Fibroblast of lung (primary cell): ENCODE measurements around the gene FARP1. TPM values are rescaled to one million over a fixed set of nuclear protein-coding genes. Genes with fewer than 3 reads are reported as not detected.

Source experiments
- DNase-seq, 2 donors: peaks; one replicate each; pipeline versions ENCODE4 v3.0.0 to v3.0.0-alpha.2; 2010; ENCODE audit warnings: low read depth in 2 of 2
- H2AFZ ChIP-seq: 2 replicates; pipeline ENCODE4 v1.5.1; 2012; ENCODE audit warnings: low read length, control low read depth, inconsistent platforms
- H3K27ac ChIP-seq: 2 replicates; pipeline ENCODE4 v1.5.1; 2011; ENCODE audit warnings: low read length, control low read depth; ENCODE audit not compliant: insufficient read depth
- H3K27me3 ChIP-seq: 2 replicates; pipeline ENCODE4 v1.5.1; 2011; ENCODE audit warnings: mild to moderate bottlenecking, low read length; ENCODE audit not compliant: control insufficient read depth, insufficient read depth
- H3K36me3 ChIP-seq: 2 replicates; pipeline ENCODE4 v1.5.1; 2011; ENCODE audit warnings: low read length; ENCODE audit not compliant: control insufficient read depth, insufficient read depth
- H3K4me1 ChIP-seq: 2 replicates; pipeline ENCODE4 v1.5.1; 2011; ENCODE audit warnings: low read length; ENCODE audit not compliant: control insufficient read depth, insufficient read depth; ENCODE audit errors: extremely low read depth
- H3K4me2 ChIP-seq: 2 replicates; pipeline ENCODE4 v1.5.1; 2011; ENCODE audit warnings: low read length, control low read depth; ENCODE audit not compliant: insufficient read depth; ENCODE audit errors: extremely low read depth
- H3K4me3 ChIP-seq, 4 experiments: fragments of 200-600 bp in 1 of 4; sonication (generic) in 1 of 4; replicated peaks in 1 of 4; 2 replicates each; pipeline ENCODE4 v1.5.1; 2011 to 2016; ENCODE audit warnings: low read length in 4 of 4, low read depth in 3 of 4, mild to moderate bottlenecking in 3 of 4, control low read depth in 2 of 4, inconsistent platforms in 1 of 4, mixed read lengths in 1 of 4; ENCODE audit not compliant: insufficient read depth in 1 of 4; ENCODE audit errors: control extremely low read depth in 1 of 4
- H3K79me2 ChIP-seq: 2 replicates; pipeline ENCODE4 v1.5.1; 2012; ENCODE audit warnings: mild to moderate bottlenecking, low read length, inconsistent platforms; ENCODE audit not compliant: control insufficient read depth, insufficient read depth
- H3K9ac ChIP-seq: 2 replicates; pipeline ENCODE4 v1.5.1; 2011; ENCODE audit warnings: mild to moderate bottlenecking, low read length, control low read depth; ENCODE audit not compliant: insufficient read depth
- H3K9me3 ChIP-seq: 2 replicates; pipeline ENCODE4 v1.5.1; 2012; ENCODE audit warnings: low read depth, low read length; ENCODE audit not compliant: control insufficient read depth, insufficient read depth
- H4K20me1 ChIP-seq: 2 replicates; pipeline ENCODE4 v1.5.1; 2011; ENCODE audit warnings: low read length; ENCODE audit not compliant: control insufficient read depth, insufficient read depth; ENCODE audit errors: extremely low read depth
- CTCF ChIP-seq, 2 donors: IDR thresholded peaks in 1 of 2; conservative IDR thresholded peaks in 1 of 2; 1 replicate in 1 of 2; 2 replicates in 1 of 2; pipeline ENCODE4 v1.5.1; 2011 to 2012; ENCODE audit warnings: low read length in 2 of 2, control low read depth in 1 of 2, inconsistent platforms in 1 of 2, low read depth in 1 of 2, mild to moderate bottlenecking in 1 of 2
- EZH2 ChIP-seq: IDR thresholded peaks from 2 replicates; pipeline ENCODE4 v1.5.1; 2012; ENCODE audit warnings: low read length, control low read depth, mild to moderate bottlenecking; ENCODE audit errors: missing control alignments
- polyA plus RNA-seq, 2 donors: library from polyadenylated mRNA; depleted of rRNA in 1 of 2; stranded (reverse) in 1 of 2; unstranded in 1 of 2; fragments of >200 nt; gene quantifications; 2 replicates each; pipeline ENCODE4 v1.2.1, GENCODE V29; 2011 to 2012; ENCODE audit warnings: missing spikeins in 1 of 2
- total RNA-seq: library from RNA; depleted of rRNA; stranded (reverse); fragments of >200 nt; gene quantifications from 2 replicates; pipeline ENCODE4 v1.2.1, GENCODE V29; 2014

The FARP1 gene
- total and polyA plus RNA-seq, 2 donors (not counting 1 experiment from before 2014, with no cell fraction given), result 50.9 to 199 TPM

DNA sequence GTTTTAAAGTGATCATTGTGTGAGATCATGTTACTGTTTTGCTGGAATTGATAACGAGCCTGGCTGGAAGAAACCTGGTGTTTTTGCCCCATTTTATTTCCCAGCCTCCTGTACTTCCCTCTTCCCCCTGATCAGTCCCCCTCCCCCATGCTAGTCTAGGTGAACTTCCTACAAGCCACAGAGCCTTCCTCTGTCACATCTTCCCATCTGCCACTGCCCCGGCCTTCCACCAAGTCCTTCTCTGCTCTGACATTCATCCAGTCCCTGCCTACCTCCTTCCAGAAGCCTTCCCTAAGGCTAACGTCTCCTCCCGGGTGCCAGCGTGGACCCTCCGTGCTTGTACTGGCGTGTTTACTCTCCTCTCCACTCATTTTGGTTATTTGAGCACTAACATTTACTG, 14.3 kb downstream of the FARP1 start:
- no peak overlapping the region for H3K27ac ChIP-seq
- H3K4me2 ChIP-seq, result no peak overlapping the region
- peaks cover 14% of the 10 kb centered on the region for H3K4me1 ChIP-seq
- H3K4me3 ChIP-seq, result no peak overlapping the region
- no peak for DNase-seq
- TF ChIP-seq EZH2 (no peak), CTCF (conservative IDR thresholded peaks at IDR 0.05 in 1 of 2, IDR thresholded peaks at IDR 0.05 in 1 of 2; ENCODE audit: low read depth in 1 of 2, low read length in 2 of 2) (no peak)
- no peak overlapping the region for H3K9ac ChIP-seq
- no peaks in the 10 kb centered on the region for H4K20me1 ChIP-seq
- no peaks in the 10 kb centered on the region for H3K27me3 ChIP-seq
- no peaks in the 10 kb centered on the region for H3K36me3 ChIP-seq
- H3K79me2 ChIP-seq, result peaks cover 84% of the 10 kb centered on the region
- H3K9me3 ChIP-seq, result no peaks in the 10 kb centered on the region
- no peak overlapping the region for H2AFZ ChIP-seq

DNA sequence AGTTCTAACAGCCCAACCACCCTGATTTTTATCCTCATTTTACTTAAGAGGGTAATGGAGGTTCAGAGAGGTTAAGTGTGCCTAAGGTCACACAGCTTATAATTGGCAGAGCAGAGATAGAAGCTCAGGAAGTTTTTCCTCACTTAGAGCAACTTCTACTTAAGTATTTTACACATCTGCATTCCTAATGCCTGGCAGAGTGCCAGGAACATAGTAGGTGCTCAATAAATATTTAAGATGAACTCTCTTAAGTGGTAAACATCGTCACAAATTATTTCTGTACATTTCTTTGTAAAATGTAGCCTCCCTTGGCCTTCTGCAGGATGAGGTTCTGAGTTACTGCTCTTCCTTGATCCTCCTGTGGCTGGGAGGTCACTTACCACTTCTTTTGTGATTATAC, 14.7 kb downstream of the FARP1 start:
- H3K27me3 ChIP-seq, result no peaks in the 10 kb centered on the region
- TF ChIP-seq CTCF (conservative IDR thresholded peaks at IDR 0.05 in 1 of 2, IDR thresholded peaks at IDR 0.05 in 1 of 2; ENCODE audit: low read depth in 1 of 2, low read length in 2 of 2) (no peak), EZH2 (no peak)
- H3K4me2 ChIP-seq, result no peak overlapping the region
- no peak overlapping the region for H3K4me3 ChIP-seq
- H3K9ac ChIP-seq, result no peak overlapping the region
- H3K4me1 ChIP-seq, result peaks cover 14% of the 10 kb centered on the region
- no peaks in the 10 kb centered on the region for H3K36me3 ChIP-seq
- H2AFZ ChIP-seq, result no peak overlapping the region
- no peak for DNase-seq
- H4K20me1 ChIP-seq, result no peaks in the 10 kb centered on the region
- H3K79me2 ChIP-seq, result peaks cover 84% of the 10 kb centered on the region
- H3K9me3 ChIP-seq, result no peaks in the 10 kb centered on the region
- H3K27ac ChIP-seq, result no peak overlapping the region

- Histone ChIP-seq H4K20me1 (no peaks in the 10 kb centered on the region), H3K27me3 (no peaks in the 10 kb centered on the region), H3K4me3 (no peak overlapping the region), H3K9me3 (no peaks in the 10 kb centered on the region), H3K27ac (no peak overlapping the region), H3K4me2 (no peak overlapping the region), H3K4me1 (peaks cover 14% of the 10 kb centered on the region), H3K9ac (no peak overlapping the region), H2AFZ (no peak overlapping the region), H3K79me2 (peaks cover 85% of the 10 kb centered on the region), H3K36me3 (no peaks in the 10 kb centered on the region)
- DNase-seq, result peak in 1 of 2 donors; percentile 36
- no peak for TF ChIP-seq CTCF (conservative IDR thresholded peaks at IDR 0.05 in 1 of 2, IDR thresholded peaks at IDR 0.05 in 1 of 2; ENCODE audit: low read depth in 1 of 2, low read length in 2 of 2)
- no peak for TF ChIP-seq EZH2
Measured at GRCh38 chr13:98158172-98158899, 15.4 kb downstream of the FARP1 start.
